HG02588 (cell line): ENCODE results near the gene RFLNA.

Experiments used
- ATAC-seq: cut with Tn5 transposase; IDR thresholded peaks from one replicate; pipeline ENCODE4 v1.9.1; 2021; ENCODE audit warnings: mild to moderate bottlenecking, moderate library complexity; ENCODE audit not compliant: unreplicated experiment

Gene RFLNA

DNA sequence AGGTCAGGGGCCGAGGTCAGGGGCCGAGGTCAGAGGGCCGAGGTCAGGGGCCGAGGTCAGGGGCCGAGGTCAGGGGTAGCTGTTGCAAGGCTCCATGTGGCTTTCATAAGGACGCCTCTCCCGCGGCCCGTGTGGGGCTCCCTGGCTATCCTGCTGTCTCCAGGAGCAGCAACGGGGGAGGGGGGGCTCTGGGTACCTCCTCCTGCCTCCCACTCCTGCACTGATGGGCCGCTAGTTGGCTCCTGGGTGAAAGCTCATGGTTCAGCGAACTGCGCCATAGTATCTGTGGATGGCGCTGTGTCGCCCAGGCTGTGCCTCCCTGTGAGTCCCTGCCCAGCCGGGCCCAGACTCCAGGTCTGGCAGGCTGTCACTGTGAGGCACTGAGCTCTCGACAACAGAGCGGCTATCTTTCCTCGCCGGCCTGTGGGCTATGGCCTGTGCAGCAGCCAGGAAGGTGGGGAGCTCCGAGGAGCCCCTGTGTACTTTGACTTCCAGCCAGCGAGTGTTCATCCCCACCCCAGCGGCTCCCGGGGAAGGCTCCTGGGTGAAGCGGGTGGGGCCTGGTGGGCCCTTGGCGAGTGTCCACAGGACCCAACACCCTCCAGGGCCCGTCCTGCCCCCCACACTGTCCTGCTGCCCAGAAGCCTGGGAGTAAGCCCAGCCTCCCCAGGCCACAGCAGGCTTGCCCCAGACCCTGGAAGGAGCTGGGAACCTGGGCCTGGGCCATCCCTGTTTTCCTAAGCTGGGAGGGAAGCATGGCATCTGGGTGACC lies 8.1 kb downstream of the RFLNA start:
- no peak for ATAC-seq

GRCh38 chr12:124303579-124304313 lies 8.9 kb downstream of the RFLNA start:
- no peak for ATAC-seq

- ATAC-seq: no peak
Observed at GRCh38 chr12:124304314-124304790, 9.5 kb downstream of the RFLNA start.

GRCh38 chr12:124305136-124305535 lies 10.2 kb downstream of the RFLNA start:
- ATAC-seq: no peak

- ATAC-seq: no peak
Observed at GRCh38 chr12:124305776-124306685, 11.1 kb downstream of the RFLNA start.

DNA sequence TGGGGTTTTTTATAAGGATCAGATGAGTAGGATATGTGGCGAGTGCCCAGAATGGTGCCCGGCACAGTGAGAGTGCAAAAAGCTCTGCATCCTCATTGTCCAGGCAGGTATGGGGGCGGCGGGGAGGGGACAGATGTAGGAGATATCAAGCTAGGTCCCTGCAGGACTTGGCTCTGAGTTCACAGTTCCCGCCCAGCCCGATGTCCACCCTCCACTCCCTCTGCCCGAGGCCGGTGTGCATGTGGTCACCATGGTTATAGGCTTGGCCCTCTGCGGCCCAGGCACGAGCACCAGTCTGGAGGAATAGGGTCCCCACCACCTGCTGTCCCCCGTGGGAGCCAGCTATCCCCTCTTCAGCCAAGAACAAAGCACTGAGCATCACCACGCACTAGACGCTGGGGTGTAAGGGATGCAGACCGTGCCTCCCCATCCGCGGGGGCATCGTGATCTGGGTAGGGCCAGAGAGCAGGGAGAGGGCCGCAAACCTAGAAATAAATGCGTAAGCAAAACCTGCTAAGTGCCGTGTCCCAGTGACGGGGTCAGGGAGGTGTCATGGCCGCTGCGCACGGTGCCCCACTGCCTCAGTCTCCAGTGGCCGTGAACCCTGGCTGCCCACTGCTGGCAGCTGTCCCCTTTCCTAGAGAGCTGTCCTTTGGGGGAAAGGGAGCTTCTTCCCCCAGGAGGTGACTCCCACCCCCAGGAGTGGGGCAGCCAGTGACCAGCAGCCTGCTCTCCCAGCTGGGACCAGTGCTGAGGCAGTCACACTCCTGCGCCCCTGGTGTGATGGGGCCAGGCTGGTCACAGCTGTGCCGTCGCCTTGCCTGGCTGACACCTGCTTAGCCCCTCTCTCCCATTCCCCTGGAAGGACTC lies 12.0 kb downstream of the RFLNA start:
- ATAC-seq: no peak

DNA sequence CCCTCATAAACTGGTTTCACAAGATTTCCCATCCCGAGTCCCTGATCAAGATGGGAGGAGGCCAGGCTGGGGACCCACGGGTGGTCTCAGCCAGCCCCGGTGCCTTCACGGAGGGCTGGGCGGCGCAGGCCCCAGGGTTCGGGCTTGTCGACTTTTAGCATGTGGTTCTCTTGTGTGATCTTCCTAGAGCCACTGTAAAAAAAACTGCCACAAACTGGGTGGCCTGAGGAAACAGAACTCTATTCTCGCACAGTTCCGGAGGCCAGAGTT lies 12.6 kb downstream of the RFLNA start:
- no peak for ATAC-seq

- no peak for ATAC-seq
Observed at GRCh38 chr12:124308741-124309140, 13.8 kb downstream of the RFLNA start.

- ATAC-seq: no peak
Observed at GRCh38 chr12:124309231-124309630, 14.3 kb downstream of the RFLNA start.

GRCh38 chr12:124309744-124310143 lies 14.9 kb downstream of the RFLNA start:
- no peak for ATAC-seq

- no peak for ATAC-seq
Observed at GRCh38 chr12:124310178-124310577, 15.3 kb downstream of the RFLNA start.

DNA sequence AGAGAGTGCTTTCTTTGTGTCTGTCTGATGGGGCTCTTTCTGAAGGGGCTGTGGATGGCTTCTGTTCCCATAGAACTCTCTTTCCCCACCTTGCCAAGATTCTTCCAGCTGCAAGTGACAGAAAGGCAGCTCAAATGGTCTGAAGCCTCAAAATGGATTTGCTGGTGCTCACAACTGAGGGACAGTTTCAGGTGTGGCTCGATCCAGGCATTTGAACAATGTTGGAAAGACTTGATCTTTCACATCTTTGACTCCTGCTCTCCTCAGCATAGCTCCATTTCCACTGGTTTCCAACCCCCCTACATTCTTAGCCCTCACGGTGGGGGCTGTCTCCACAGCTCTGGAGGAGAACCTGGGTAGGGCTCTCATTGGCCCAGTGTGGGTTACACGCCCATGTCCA lies 15.9 kb downstream of the RFLNA start:
- ATAC-seq: no peak

DNA sequence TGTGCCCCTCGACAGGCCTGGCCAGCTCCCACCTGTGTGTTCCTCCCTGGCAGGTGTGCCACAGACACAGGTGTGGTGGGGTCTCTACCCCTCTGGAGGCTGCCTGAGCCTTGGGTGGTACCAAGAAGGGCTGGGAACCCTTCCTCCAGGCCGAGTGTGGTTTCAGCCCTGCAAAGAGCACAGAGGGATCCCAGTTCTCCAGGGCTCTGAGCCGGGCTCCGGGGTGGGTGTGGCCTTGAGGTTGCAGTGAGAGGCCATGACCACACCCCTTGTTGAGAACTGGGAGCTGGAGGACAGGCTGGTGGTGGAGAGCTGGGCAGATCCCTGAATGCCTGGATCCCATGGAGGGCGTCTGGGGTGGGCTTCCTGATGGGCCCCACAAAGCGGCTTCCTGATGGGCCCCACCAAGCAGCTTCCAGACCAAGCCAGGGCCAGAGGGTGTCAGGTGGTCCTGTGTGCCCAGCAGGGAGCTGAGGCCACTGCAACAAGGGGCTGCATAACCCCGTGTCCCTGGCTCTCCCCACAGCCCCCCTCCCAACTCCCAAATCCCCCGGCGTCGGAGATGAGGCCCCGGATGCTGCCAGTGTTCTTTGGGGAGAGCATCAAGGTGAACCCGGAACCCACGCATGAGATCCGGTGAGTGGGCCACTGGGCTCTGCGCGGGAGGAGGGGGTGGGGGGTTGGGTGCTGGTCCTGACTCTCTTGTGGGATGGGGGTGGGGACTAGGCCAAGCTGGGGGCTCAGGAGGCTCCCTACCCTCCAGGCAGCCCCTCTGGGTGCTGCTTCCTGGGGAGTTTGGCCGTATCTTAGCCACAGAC lies 16.6 kb downstream of the RFLNA start:
- ATAC-seq: no peak

- ATAC-seq: no peak
Observed at GRCh38 chr12:124312601-124313000, 17.7 kb downstream of the RFLNA start.

DNA sequence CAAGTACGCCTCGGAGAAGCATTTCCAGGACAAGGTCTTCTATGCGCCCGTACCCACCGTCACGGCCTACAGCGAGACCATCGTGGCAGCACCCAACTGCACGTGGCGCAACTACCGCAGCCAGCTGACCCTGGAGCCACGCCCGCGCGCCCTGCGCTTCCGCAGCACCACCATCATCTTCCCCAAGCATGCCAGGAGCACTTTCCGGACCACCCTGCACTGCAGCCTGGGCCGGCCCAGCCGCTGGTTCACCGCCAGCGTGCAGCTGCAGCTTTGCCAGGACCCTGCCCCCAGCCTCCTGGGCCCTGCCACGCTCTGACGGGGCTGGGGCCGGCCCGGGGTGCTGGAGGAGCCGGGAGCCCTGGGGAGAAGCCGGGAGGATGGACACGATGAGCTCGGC lies 19.3 kb downstream of the RFLNA start:
- ATAC-seq: no peak

DNA sequence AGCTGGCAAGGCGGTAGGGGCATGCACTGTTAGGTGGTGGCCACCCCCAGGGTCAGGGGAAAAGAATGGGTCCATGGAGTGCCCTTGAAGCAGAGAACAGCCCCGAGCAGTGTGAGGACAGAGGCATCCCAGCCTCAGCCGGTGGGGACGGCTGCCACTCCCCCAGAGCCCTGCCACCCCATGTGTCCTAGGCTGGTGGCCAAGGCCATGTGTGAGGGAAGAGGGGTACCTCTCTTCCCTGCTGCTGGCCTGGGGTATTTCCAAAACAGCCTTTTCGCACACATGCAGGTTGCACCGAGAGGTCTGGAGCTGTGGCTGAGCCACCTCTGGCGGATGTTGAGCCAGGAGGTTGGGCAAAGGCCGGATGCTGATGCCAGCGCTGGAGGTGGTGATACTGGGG lies 19.9 kb downstream of the RFLNA start:
- ATAC-seq: no peak

- no peak for ATAC-seq
Observed at GRCh38 chr12:124315372-124316044, 20.6 kb downstream of the RFLNA start.

DNA sequence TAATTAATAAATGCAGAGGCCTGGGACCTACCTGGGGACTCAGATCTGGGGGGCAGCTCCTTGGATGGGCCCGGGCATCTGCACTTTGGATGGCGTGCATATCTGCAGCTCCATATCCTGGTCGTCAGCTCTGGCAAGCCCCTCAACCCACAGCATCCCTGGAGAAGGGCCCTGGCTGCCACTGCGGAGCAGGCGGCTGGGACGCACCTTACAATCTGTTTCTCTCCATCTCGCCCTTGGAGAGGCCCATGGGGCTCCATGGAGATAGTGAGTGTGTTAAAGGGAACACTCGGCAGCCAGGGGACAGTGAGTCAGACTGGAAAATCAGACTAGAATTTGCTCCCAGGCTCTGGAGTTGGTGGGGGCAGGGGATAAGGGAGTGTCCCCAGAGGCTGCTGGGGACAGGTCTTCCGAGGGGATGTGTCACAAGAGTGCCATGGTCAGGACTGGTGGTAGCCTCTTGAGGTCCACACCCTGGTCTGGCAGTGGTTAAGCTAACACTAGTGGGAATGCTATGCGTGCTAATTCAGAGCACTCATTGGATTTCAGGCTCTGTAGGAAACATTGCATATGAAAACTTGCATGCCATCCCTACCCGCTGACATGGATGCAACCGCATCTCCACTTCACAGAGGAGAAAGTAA lies 21.5 kb downstream of the RFLNA start:
- no peak for ATAC-seq

DNA sequence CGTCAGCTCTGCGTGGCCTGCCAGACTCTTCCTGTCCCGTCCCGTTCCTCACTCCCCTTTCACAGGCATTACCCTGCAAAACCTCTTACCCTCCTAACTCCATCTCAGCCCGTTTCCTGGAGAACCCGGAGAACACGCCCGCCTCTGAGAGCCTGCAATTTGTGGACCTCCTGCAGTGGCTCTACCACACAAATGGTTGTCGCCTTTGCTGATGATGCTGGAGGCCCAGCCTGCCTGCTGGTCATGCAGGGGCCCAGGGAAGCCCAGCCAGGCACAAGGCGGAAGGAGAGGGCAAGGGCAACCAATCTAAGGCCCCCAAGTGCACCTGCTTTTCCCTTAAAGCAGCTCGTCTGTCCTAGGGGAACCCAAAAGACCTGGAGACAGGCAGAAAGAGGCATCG lies 22.5 kb downstream of the RFLNA start:
- ATAC-seq: no peak
